Adipocyte (in vitro differentiated cells): ENCODE results near the gene KRT81.
"Not testable (repeated sequence)": the region's sequence is repeated elsewhere in the genome, so short reads cannot be mapped to it uniquely, and the experiment has no call there.

Experiments used
- DNase-seq: peaks from one replicate; pipeline ENCODE4 v3.0.0-alpha.2; 2015; ENCODE audit warnings: low read depth
- H3K27me3 ChIP-seq: replicated peaks from 2 replicates; pipeline ENCODE4 v1.7.0; 2013; ENCODE audit warnings: mild to moderate bottlenecking, low read length, moderate library complexity; ENCODE audit not compliant: control insufficient read depth, insufficient read depth
- H3K36me3 ChIP-seq: 2 replicates; pipeline ENCODE4 v1.7.0; 2013; ENCODE audit warnings: low read length, mild to moderate bottlenecking, moderate library complexity; ENCODE audit not compliant: control insufficient read depth, insufficient read depth, severe bottlenecking
- H3K4me1 ChIP-seq: 2 replicates; pipeline ENCODE4 v1.7.0; 2013; ENCODE audit warnings: mild to moderate bottlenecking, low read length, moderate library complexity; ENCODE audit not compliant: control insufficient read depth, insufficient read depth
- H3K4me3 ChIP-seq: 2 replicates; pipeline ENCODE4 v1.7.0; 2013; ENCODE audit warnings: mild to moderate bottlenecking, low read length, moderate library complexity
- H3K9ac ChIP-seq: 2 replicates; pipeline ENCODE4 v1.7.0; 2013; ENCODE audit warnings: mild to moderate bottlenecking, low read length, moderate library complexity
- H3K9me3 ChIP-seq: 2 replicates; pipeline ENCODE4 v1.7.0; 2013; ENCODE audit warnings: mild to moderate bottlenecking, low read length, moderate library complexity; ENCODE audit not compliant: control insufficient read depth

The KRT81 gene

GRCh38 chr12:52306731-52307130 is 15.4 kb upstream of the KRT81 start:
- peaks cover 42% of the 10 kb centered on the region for H3K27me3 ChIP-seq
- H3K9me3 ChIP-seq, result no peaks in the 10 kb centered on the region
- H3K4me3 ChIP-seq, result no peak overlapping the region
- H3K9ac ChIP-seq, result no peak overlapping the region
- no peaks in the 10 kb centered on the region for H3K36me3 ChIP-seq
- H3K4me1 ChIP-seq, result peaks cover 5% of the 10 kb centered on the region
- DNase-seq, result no peak

- Histone ChIP-seq H3K9me3 (no peaks in the 10 kb centered on the region), H3K4me3 (no peak overlapping the region), H3K9ac (no peak overlapping the region), H3K36me3 (no peaks in the 10 kb centered on the region), H3K27me3 (peaks cover 42% of the 10 kb centered on the region), H3K4me1 (peaks cover 5% of the 10 kb centered on the region)
- DNase-seq, result no peak
Observed at GRCh38 chr12:52305921-52306705, 14.8 kb upstream of the KRT81 start.

- DNase-seq, H3K4me3 ChIP-seq: not testable (repeated sequence)
Observed at GRCh38 chr12:52304941-52305411, 13.6 kb upstream of the KRT81 start.

GRCh38 chr12:52302242-52302914 is 11.0 kb upstream of the KRT81 start:
- not testable (repeated sequence) for H3K9ac ChIP-seq, H3K9me3 ChIP-seq, H3K4me1 ChIP-seq, DNase-seq, H3K4me3 ChIP-seq, H3K36me3 ChIP-seq
- peaks cover 45% of the 10 kb centered on the region for H3K27me3 ChIP-seq

More at GRCh38 chr12:52304941-52305411, 13.6 kb upstream of the KRT81 start:
- H3K27me3 ChIP-seq, result peaks cover 50% of the 10 kb centered on the region
- not testable (repeated sequence) for H3K4me1 ChIP-seq, H3K9ac ChIP-seq, H3K9me3 ChIP-seq, H3K36me3 ChIP-seq

DNA sequence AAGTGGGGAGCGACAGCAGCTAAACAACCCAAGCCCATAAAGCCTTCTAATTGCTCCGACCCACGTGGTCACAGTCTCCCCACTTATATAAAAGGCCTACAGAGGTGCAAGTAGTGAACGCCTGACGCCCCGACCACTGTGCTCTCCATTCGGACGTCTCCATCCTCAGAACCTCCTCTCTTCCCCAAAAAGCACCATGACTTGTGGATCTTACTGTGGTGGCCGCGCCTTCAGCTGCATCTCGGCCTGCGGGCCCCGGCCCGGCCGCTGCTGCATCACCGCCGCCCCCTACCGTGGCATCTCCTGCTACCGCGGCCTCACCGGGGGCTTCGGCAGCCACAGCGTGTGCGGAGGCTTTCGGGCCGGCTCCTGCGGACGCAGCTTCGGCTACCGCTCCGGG is 10.4 kb upstream of the KRT81 start:
- H3K9ac ChIP-seq, H3K36me3 ChIP-seq, H3K9me3 ChIP-seq, DNase-seq, H3K4me3 ChIP-seq, H3K4me1 ChIP-seq: not testable (repeated sequence)
- H3K27me3 ChIP-seq, result peaks cover 45% of the 10 kb centered on the region

- Histone ChIP-seq H3K9me3 (no peaks in the 10 kb centered on the region), H3K4me3 (no peak overlapping the region), H3K4me1 (no peaks in the 10 kb centered on the region), H3K27me3 (peaks cover 38% of the 10 kb centered on the region), H3K36me3 (no peaks in the 10 kb centered on the region), H3K9ac (no peak overlapping the region)
- DNase-seq, result no peak
Observed at GRCh38 chr12:52300796-52301691, 9.7 kb upstream of the KRT81 start.

DNA sequence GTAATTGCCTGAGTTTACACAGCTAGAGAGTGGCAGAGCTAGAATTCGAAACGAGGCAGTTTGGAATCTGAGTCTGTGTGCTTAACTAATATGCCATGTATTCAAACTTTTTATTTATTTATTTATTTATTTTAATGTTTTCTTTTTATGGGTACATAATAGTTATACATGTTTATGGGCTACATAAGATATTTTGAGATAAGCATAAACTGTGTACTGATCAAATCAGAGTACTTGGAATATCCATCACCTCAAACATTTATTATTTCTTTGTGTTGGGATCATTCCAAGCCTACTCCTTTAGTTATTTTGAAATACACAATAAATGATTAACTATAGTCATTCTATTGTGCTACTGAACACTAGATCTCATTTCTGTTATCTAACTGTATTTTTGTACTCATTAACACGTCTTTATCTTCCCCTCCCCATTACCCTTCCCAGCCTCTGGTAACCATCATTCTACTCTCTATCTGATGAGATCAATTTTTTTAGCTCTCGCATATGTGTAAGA is 7.4 kb upstream of the KRT81 start:
- Histone ChIP-seq H3K9ac (no peak overlapping the region), H3K27me3 (peaks cover 44% of the 10 kb centered on the region), H3K4me1 (no peaks in the 10 kb centered on the region), H3K36me3 (no peaks in the 10 kb centered on the region), H3K4me3 (no peak overlapping the region), H3K9me3 (no peaks in the 10 kb centered on the region)
- DNase-seq, result no peak

DNA sequence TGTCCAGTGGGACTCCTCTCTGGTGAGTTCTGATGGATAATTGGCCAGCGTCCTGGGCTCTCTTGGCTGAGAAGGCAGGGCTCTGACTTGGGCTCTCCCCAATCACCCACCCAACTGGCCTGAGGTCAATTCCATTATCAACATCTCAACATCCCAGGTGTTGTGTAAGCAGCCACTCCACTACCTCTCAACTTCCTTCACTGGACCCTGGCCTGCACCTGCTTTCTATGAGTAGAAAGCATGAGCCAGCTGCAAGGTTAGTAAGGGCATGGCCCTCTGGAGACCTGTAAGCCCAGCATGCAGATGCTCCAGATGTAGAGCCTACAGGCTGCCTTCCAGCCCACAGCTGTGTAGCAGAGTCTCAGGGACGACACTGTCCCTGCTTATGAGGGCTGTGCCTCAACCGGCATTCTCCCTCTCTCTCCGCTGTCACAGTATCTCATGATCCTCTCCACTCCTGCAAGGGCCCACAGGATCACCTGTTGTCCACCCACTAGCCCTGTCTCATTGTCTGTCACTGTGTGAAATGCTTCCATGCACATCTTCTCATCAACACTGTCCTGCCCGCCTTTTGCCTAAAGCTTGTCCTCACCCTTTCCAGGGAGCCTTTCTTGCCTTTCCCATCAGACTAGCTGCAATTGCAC is 5.4 kb upstream of the KRT81 start:
- Histone ChIP-seq H3K9ac (no peak overlapping the region), H3K9me3 (no peaks in the 10 kb centered on the region), H3K4me3 (no peak overlapping the region), H3K36me3 (no peaks in the 10 kb centered on the region), H3K27me3 (peaks cover 60% of the 10 kb centered on the region), H3K4me1 (no peaks in the 10 kb centered on the region)
- DNase-seq, result no peak

DNA sequence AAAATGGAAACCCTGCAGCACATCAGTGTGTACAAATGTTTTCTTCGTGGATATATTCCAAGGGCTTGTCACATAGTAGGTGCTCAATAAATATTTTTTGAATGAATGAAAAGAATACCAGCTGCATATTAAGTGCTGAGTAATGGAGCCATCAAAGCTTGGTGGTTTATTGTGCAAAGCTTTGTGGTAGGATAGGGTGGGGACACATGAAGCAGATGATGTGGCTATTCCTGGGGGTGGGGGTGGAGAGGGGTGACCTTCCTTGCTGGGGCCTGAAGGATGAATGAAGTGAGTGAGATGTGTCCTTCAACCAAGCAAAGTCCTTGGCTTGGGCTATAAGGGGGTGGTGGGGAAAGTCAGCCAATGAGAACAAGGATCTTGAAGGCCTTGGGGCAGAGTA is 4.3 kb upstream of the KRT81 start:
- DNase-seq, result no peak
- Histone ChIP-seq H3K36me3 (no peaks in the 10 kb centered on the region), H3K9ac (no peak overlapping the region), H3K27me3 (peaks cover 55% of the 10 kb centered on the region), H3K9me3 (no peaks in the 10 kb centered on the region), H3K4me1 (no peaks in the 10 kb centered on the region), H3K4me3 (no peak overlapping the region)

DNA sequence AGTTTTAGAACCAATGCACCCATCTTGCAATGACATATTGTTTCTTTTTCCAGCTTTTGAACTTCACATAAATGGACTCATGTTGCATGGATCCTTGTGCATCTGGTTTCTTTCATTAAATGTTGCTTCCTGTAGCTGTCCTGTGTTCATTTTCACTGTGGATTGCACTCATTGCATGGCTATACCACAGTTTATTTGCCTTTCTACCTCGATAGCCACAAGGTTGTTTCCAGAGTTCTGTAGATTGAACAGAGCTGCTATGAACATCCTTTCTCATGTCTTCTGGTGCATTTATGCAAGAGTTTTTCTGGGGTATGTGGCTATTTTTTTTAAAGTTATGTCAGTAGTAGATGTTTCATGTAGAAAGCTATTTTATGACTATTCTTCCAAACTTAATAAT is 3.5 kb upstream of the KRT81 start:
- DNase-seq, result no peak
- H3K9me3 ChIP-seq, result no peaks in the 10 kb centered on the region
- no peak overlapping the region for H3K4me3 ChIP-seq
- no peaks in the 10 kb centered on the region for H3K36me3 ChIP-seq
- H3K4me1 ChIP-seq, result no peaks in the 10 kb centered on the region
- H3K27me3 ChIP-seq, result peaks cover 50% of the 10 kb centered on the region
- H3K9ac ChIP-seq, result no peak overlapping the region
